GM12864 (cell line): ENCODE data around the gene ETV6.
A peak's percentile ranks its signal among the peaks of the same experiment; 100 is the strongest.

Experiments used
- DNase-seq: peaks from one replicate; pipeline ENCODE4 v3.0.0-alpha.2; 2011; ENCODE audit warnings: low read depth
- H3K4me3 ChIP-seq: 2 replicates; pipeline ENCODE4 v1.5.1; 2011; ENCODE audit warnings: mild to moderate bottlenecking, low read depth, low read length, control low read depth
- TF ChIP-seq, protein P1 (sequence below): IDR thresholded peaks from 2 replicates; pipeline ENCODE4 v1.5.1; 2011; ENCODE audit warnings: low read depth, mild to moderate bottlenecking, moderate library complexity, low read length, control low read depth, inconsistent platforms; ENCODE audit errors: missing control alignments

ETV6 gene

DNA sequence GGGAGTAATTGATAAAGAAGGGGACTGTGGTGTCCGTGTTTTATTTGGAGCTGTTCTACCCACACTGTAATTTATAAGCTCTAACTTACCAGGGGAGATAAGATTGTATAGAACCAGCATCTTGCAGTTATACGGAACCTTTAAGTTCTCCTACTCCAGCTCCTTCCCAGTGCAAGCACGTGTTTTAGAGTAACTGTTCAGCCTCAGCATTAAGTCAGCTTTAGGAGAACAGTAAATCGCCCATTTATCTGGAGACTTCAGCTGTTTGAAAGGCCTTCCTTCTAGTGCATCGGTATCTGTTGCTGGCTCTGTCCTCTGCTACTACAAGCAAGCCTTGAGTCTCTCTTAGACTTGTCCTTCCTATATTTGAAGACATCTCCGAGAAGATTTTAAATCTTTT lies 95.6 kb downstream of the ETV6 start:
- TF ChIP-seq, protein P1, sequence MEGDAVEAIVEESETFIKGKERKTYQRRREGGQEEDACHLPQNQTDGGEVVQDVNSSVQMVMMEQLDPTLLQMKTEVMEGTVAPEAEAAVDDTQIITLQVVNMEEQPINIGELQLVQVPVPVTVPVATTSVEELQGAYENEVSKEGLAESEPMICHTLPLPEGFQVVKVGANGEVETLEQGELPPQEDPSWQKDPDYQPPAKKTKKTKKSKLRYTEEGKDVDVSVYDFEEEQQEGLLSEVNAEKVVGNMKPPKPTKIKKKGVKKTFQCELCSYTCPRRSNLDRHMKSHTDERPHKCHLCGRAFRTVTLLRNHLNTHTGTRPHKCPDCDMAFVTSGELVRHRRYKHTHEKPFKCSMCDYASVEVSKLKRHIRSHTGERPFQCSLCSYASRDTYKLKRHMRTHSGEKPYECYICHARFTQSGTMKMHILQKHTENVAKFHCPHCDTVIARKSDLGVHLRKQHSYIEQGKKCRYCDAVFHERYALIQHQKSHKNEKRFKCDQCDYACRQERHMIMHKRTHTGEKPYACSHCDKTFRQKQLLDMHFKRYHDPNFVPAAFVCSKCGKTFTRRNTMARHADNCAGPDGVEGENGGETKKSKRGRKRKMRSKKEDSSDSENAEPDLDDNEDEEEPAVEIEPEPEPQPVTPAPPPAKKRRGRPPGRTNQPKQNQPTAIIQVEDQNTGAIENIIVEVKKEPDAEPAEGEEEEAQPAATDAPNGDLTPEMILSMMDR, result no peak
- H3K4me3 ChIP-seq, result no peak overlapping the region
- no peak for DNase-seq

DNA sequence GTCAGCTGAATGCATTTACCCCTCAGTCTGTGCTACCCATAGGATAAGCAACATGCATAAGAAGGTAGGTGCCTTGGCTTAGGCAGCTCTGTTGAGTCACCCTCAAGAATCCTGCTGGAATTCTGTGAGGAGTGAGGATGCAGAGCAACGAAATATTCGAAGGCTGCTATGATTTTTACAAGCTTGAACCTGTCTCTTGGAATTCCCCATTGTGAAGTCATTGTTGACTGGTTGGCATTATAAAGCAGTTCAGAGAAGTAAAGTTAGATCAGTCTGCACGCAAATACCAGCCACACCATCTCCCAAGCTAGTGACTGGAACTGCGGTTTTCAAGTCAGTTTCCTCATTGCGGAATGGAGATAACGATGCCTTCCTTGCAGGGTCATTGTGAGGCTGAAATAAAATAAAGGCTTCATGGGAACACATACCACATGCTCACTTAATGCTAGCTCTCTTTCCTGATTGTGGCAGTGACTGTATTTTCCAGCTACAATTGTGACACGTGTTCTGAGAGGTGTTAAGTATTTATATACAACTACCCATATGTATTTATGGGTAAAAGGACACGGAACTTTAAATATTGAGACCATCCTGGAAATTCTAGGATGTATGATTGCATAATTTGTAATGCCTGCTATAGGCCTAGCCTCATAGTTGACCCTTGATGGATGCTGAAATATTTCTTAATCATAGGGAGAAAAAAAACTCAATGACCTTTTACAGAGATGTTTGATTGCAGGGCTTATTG lies 96.7 kb downstream of the ETV6 start:
- TF ChIP-seq, protein P1, result no peak
- H3K4me3 ChIP-seq, result no peak overlapping the region
- DNase-seq, result no peak

DNA sequence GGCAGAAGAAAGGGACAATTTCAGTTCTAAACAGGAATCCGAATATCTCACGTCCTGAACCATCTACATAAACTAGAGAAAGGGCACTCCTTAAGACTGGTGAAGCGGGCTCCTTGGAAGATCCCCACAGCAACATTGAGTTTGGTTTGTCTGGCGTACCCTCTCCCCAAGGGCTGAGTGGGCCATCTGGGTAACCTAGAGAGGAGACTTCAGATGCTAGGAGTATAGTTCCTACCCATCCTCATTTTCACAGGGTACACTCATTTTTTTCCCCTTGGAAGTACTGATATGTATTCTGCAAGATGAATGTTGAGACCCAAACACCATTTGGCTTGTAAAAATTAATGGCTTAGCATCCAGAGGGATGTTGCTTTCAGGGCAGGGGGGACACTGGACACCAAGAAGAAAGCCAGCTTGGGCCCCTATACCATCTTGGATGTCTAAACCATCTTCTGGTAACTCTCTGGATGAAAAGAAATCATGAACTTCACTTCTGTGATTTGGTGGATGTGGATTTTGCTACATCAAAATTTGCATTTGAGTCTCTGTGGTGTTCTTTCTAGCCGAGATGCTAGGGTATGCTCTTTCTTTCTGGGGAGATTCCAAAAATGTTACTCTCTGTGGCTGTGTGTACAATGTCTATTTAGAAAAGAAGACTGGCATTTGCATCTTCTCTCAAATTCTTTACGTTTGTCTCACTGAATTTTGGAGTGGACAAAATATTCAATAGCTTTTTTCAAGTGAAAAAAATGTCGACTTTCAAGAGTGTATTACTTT lies 97.7 kb downstream of the ETV6 start:
- DNase-seq, result no peak
- H3K4me3 ChIP-seq, result no peak overlapping the region
- TF ChIP-seq, protein P1, result no peak

DNA sequence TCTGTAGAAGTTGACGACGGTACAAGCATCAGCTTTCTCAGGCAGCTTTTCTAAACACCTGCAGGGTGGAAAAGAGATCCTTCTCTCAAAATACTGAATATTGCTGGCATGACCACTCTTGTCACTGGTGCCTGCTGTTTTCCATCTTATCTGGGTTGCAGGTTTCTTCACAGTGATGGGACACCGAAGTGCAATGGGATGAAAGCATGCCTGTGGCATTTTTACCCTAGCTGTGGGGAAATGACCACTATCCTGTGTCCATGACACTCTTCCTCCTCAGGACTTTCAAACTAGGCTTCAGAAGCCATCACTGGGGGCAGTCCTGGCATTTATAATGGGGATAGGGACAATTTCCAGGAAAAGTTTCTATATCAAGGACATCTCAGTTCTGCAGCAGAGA lies 98.5 kb downstream of the ETV6 start:
- H3K4me3 ChIP-seq, result no peak overlapping the region
- DNase-seq, result no peak
- TF ChIP-seq, protein P1, result no peak

DNA sequence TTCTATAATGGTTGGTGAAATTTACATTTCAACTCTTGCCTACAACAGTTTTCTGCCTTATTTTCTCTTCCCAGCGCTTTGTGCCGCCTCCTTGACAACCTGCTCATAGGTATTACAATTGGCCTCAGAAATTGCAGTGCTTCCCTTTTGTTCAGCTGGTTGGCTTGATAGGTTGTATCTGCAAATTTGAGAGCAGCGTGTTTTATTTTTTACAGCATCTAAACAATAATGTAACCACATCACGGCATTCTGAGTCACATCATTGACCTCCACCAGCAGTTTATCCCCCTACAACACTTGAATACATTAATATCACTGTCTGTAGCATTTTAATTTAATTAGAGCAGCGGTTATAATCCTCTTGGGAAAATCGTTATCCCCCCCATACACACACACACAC lies 99.4 kb downstream of the ETV6 start:
- H3K4me3 ChIP-seq, result peak overlapping the region; percentile 35; the same call in 1 of the 2 replicates
- no peak for DNase-seq
- TF ChIP-seq, protein P1, result no peak

DNA sequence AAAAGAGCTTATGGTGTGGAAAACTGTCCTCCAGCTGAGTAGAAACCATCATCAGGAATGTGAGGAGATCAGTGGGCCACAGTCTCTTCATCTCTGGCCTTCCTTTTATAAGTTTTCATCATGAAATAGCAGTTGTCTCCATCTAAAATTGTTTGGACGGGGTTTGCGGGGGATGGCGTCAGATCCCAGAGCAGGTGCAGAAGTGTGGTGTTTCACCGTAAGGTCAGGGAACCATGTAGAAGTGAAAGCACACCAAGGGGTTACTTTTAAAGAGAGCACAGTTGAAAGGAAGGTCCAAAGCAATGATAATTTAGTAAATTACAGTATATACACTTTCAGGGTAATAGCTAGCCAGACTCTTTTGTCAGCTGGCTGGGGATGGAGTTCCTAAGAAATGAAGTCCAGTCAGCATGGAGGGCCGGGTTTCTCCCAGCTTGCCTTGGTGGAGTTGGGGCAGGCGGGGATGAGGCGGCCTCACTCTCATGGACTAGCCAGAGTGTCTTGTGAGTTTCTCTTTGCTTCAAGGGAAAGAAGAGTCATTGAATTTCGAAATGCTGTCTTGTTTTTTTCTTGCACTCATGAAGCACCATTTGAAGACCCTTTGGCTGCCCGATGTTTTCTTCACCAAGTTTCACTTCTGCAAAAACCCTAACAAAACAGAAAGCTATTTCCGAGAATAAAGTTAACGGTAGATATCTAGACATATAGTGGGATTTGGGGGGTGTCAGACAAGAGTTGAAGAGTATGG lies 100.6 kb downstream of the ETV6 start:
- peak overlapping the region; percentile 35 for H3K4me3 ChIP-seq
- TF ChIP-seq, protein P1, result no peak
- DNase-seq, result no peak
